Vagina (tissue), 2 donors: ENCODE data around the gene CISH.

Experiments used
- POLR2A ChIP-seq, 2 donors: fragments of 450-650 bp; IDR thresholded peaks; one replicate each; pipeline ENCODE4 v1.6.1; 2017; ENCODE audit warnings: antibody characterized with exemption in 2 of 2, mild to moderate bottlenecking in 2 of 2, moderate library complexity in 2 of 2
- POLR2AphosphoS5 ChIP-seq, 2 donors: sonication (generic); formaldehyde crosslinking; IDR thresholded peaks; one replicate each; pipeline ENCODE4 v1.9.0; 2017; ENCODE audit warnings: antibody characterized with exemption in 2 of 2, mild to moderate bottlenecking in 2 of 2, low read depth in 1 of 2; ENCODE audit not compliant: insufficient read depth in 1 of 2
- TF ChIP-seq, protein P1 (sequence below), 3 experiments: fragments of 450-650 bp in 2 of 3; fragments of 200-600 bp in 1 of 3; sonication (generic) in 1 of 3; IDR thresholded peaks; one replicate each; pipeline ENCODE4 v1.5.1; 2017 to 2019; ENCODE audit warnings: antibody characterized with exemption in 3 of 3, mild to moderate bottlenecking in 2 of 3, moderate library complexity in 2 of 3

- no peak for TF ChIP-seq POLR2A (IDR thresholded peaks at IDR 0.05)
- TF ChIP-seq, protein P1, sequence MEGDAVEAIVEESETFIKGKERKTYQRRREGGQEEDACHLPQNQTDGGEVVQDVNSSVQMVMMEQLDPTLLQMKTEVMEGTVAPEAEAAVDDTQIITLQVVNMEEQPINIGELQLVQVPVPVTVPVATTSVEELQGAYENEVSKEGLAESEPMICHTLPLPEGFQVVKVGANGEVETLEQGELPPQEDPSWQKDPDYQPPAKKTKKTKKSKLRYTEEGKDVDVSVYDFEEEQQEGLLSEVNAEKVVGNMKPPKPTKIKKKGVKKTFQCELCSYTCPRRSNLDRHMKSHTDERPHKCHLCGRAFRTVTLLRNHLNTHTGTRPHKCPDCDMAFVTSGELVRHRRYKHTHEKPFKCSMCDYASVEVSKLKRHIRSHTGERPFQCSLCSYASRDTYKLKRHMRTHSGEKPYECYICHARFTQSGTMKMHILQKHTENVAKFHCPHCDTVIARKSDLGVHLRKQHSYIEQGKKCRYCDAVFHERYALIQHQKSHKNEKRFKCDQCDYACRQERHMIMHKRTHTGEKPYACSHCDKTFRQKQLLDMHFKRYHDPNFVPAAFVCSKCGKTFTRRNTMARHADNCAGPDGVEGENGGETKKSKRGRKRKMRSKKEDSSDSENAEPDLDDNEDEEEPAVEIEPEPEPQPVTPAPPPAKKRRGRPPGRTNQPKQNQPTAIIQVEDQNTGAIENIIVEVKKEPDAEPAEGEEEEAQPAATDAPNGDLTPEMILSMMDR (IDR thresholded peaks at IDR 0.05) = peak in 1 of 3 experiments; percentile 13
- TF ChIP-seq POLR2AphosphoS5 (IDR thresholded peaks at IDR 0.05; ENCODE audit: insufficient read depth in 1 of 2, low read depth in 1 of 2) = no peak
Measured at GRCh38 chr3:50610992-50611463, 546 bp downstream of the CISH start.
